SK-N-SH treated with all-trans-retinoic acid at 6 μM for 48 hours (cell line): ENCODE measurements around the gene BIRC5.
"Not testable (repeated sequence)": the region's sequence is repeated elsewhere in the genome, so short reads cannot be mapped to it uniquely, and the experiment has no call there.

Experiments
- ATAC-seq: fragments of 200-7000 bp; cut with Tn5 transposase; 3 replicates; pipeline ENCODE4 v1.9.1; 2020; ENCODE audit warnings: mild to moderate bottlenecking, moderate library complexity
- ARNTL ChIP-seq: fragments of 450-650 bp; formaldehyde crosslinking; IDR thresholded peaks from 2 replicates; pipeline ENCODE4 v1.5.0; 2020; ENCODE audit warnings: low read depth, mild to moderate bottlenecking, moderate library complexity, borderline replicate concordance
- BACH2 ChIP-seq: fragments of 250-450 bp; sonication (Bioruptor Pico); IDR thresholded peaks from 2 replicates; pipeline ENCODE4 v1.9.0; 2021; ENCODE audit warnings: mild to moderate bottlenecking, borderline replicate concordance
- CSDC2 ChIP-seq: fragments of 250-450 bp; sonication (Bioruptor Pico); IDR thresholded peaks from 2 replicates; pipeline ENCODE4 v1.5.0; 2020; ENCODE audit warnings: mild to moderate bottlenecking, moderate library complexity
- ESRRG ChIP-seq: fragments of 250-450 bp; sonication (Bioruptor Pico); IDR thresholded peaks from 2 replicates; pipeline ENCODE4 v1.6.1; 2021; ENCODE audit warnings: mild to moderate bottlenecking
- GLIS3 ChIP-seq: fragments of 250-450 bp; sonication (Bioruptor Pico); IDR thresholded peaks from 2 replicates; pipeline ENCODE4 v1.5.0; 2020; ENCODE audit warnings: mild to moderate bottlenecking, moderate library complexity
- OSR1 ChIP-seq: fragments of 250-450 bp; sonication (Bioruptor Pico); IDR thresholded peaks from 2 replicates; pipeline ENCODE4 v1.8.0; 2022; ENCODE audit warnings: moderate library complexity, mild to moderate bottlenecking, inconsistent platforms
- PPARA ChIP-seq: fragments of 250-450 bp; sonication (Bioruptor Pico); IDR thresholded peaks from 2 replicates; pipeline ENCODE4 v1.5.0; 2020; ENCODE audit warnings: mild to moderate bottlenecking, borderline replicate concordance
- RARB ChIP-seq: fragments of 250-450 bp; sonication (Bioruptor Pico); IDR thresholded peaks from 2 replicates; pipeline ENCODE4 v1.8.0; 2021; ENCODE audit warnings: mild to moderate bottlenecking, moderate library complexity
- SNAI2 ChIP-seq: fragments of 250-450 bp; sonication (Bioruptor Pico); IDR thresholded peaks from 2 replicates; pipeline ENCODE4 v1.5.0; 2020; ENCODE audit warnings: mild to moderate bottlenecking, moderate library complexity
- TCF4 ChIP-seq: fragments of 250-450 bp; sonication (Bioruptor Pico); IDR thresholded peaks from 2 replicates; pipeline ENCODE4 v1.8.0; 2021; ENCODE audit warnings: mild to moderate bottlenecking, moderate library complexity, borderline replicate concordance
- TOX ChIP-seq: fragments of 250-450 bp; sonication (Bioruptor Pico); IDR thresholded peaks from 2 replicates; pipeline ENCODE4 v1.8.0; 2021; ENCODE audit warnings: mild to moderate bottlenecking, moderate library complexity, borderline replicate concordance
- TSHZ2 ChIP-seq: fragments of 250-450 bp; sonication (Bioruptor Pico); IDR thresholded peaks from 2 replicates; pipeline ENCODE4 v1.5.0; 2020; ENCODE audit warnings: mild to moderate bottlenecking, moderate library complexity
- ZC3H10 ChIP-seq: fragments of 250-450 bp; sonication (Bioruptor Pico); IDR thresholded peaks from 2 replicates; pipeline ENCODE4 v1.5.1; 2021; ENCODE audit warnings: mild to moderate bottlenecking, moderate library complexity
- ZFP3 ChIP-seq: fragments of 250-450 bp; sonication (Bioruptor Pico); IDR thresholded peaks from 2 replicates; pipeline ENCODE4 v1.5.0; 2020; ENCODE audit warnings: mild to moderate bottlenecking, moderate library complexity
- ZFP30 ChIP-seq: fragments of 450-650 bp; formaldehyde crosslinking; IDR thresholded peaks from 2 replicates; pipeline ENCODE4 v1.5.0; 2022; ENCODE audit warnings: mild to moderate bottlenecking, moderate library complexity
- ZNF565 ChIP-seq: fragments of 450-650 bp; formaldehyde crosslinking; conservative IDR thresholded peaks from 2 replicates; pipeline ENCODE4 v1.5.0; 2020; ENCODE audit warnings: low read depth, mild to moderate bottlenecking, moderate library complexity
- ZNF70 ChIP-seq: fragments of 450-650 bp; formaldehyde crosslinking; IDR thresholded peaks from 2 replicates; pipeline ENCODE4 v1.5.0; 2020; ENCODE audit warnings: mild to moderate bottlenecking, moderate library complexity
- ZNF8 ChIP-seq: fragments of 450-650 bp; formaldehyde crosslinking; IDR thresholded peaks from 2 replicates; pipeline ENCODE4 v1.5.0; 2020; ENCODE audit warnings: mild to moderate bottlenecking, moderate library complexity
- TF ChIP-seq, protein P1 (sequence below): fragments of 250-450 bp; sonication (Bioruptor Pico); IDR thresholded peaks from 2 replicates; pipeline ENCODE4 v1.5.1; 2021; ENCODE audit warnings: mild to moderate bottlenecking, moderate library complexity
- TF ChIP-seq, protein P2 (sequence below): fragments of 250-450 bp; sonication (Bioruptor Pico); IDR thresholded peaks from 2 replicates; pipeline ENCODE4 v1.8.0; 2021; ENCODE audit warnings: low read depth, mild to moderate bottlenecking, moderate library complexity, borderline replicate concordance
- TF ChIP-seq, protein P3 (sequence below): fragments of 250-450 bp; sonication (Bioruptor Pico); IDR thresholded peaks from 2 replicates; pipeline ENCODE4 v1.5.1; 2020; ENCODE audit warnings: low read depth, mild to moderate bottlenecking, moderate library complexity

Gene BIRC5

GRCh38 chr17:78251773-78252103 is 37.7 kb downstream of the BIRC5 start (continued):
- TF ChIP-seq, protein P1, sequence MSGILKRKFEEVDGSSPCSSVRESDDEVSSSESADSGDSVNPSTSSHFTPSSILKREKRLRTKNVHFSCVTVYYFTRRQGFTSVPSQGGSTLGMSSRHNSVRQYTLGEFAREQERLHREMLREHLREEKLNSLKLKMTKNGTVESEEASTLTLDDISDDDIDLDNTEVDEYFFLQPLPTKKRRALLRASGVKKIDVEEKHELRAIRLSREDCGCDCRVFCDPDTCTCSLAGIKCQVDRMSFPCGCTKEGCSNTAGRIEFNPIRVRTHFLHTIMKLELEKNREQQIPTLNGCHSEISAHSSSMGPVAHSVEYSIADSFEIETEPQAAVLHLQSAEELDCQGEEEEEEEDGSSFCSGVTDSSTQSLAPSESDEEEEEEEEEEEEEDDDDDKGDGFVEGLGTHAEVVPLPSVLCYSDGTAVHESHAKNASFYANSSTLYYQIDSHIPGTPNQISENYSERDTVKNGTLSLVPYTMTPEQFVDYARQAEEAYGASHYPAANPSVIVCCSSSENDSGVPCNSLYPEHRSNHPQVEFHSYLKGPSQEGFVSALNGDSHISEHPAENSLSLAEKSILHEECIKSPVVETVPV (CRISPR knock-in tag) = no peak
- TF ChIP-seq BACH2 (no peak), ZFP30 (CRISPR knock-in tag) (no peak), ZNF565 (CRISPR knock-in tag) (no peak), TCF4 (CRISPR knock-in tag) (no peak), ZFP3 (CRISPR knock-in tag) (no peak), ZNF8 (CRISPR knock-in tag) (no peak), ZNF70 (CRISPR knock-in tag) (no peak), ARNTL (CRISPR knock-in tag) (no peak), GLIS3 (no peak)
- TF ChIP-seq, protein P2, sequence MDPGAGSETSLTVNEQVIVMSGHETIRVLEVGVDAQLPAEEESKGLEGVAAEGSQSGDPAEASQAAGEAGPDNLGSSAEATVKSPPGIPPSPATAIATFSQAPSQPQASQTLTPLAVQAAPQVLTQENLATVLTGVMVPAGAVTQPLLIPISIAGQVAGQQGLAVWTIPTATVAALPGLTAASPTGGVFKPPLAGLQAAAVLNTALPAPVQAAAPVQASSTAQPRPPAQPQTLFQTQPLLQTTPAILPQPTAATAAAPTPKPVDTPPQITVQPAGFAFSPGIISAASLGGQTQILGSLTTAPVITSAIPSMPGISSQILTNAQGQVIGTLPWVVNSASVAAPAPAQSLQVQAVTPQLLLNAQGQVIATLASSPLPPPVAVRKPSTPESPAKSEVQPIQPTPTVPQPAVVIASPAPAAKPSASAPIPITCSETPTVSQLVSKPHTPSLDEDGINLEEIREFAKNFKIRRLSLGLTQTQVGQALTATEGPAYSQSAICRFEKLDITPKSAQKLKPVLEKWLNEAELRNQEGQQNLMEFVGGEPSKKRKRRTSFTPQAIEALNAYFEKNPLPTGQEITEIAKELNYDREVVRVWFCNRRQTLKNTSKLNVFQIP (CRISPR knock-in tag) = no peak
- TF ChIP-seq, all 23 proteins: peak for 0

DNA sequence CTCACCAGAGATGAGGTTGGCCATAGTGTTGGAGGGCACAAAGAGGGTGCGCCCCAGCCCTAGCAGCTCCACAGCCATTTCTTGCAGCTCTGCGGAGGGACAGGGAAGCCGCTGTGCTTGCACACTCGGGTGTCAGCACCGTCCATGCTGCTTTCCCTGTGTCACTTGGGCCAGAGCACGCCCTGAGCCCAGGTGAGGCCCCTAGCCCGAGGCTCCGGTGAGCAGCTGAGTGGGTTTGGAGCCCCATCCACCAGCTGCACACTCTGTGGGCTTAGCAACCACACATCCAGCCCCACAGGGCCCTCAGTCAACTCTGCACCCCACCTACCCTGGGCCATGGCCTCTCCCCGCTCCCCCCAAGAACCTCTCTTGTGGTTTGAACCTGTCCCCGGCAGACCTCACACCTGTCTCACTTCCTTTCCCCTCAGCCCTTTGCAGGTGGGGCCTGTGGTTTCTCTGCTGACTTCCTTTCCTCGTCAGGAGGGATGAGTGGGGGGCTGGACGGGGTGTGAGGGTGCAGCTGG is 38.1 kb downstream of the BIRC5 start:
- no peak for ATAC-seq
- TF ChIP-seq PPARA (CRISPR knock-in tag) (no peak), BACH2 (no peak), ZC3H10 (CRISPR knock-in tag) (no peak), OSR1 (no peak), ESRRG (CRISPR knock-in tag) (no peak), ZNF70 (CRISPR knock-in tag) (no peak), RARB (CRISPR knock-in tag) (no peak), TOX (no peak), GLIS3 (no peak), ZNF565 (CRISPR knock-in tag) (no peak), ARNTL (CRISPR knock-in tag) (no peak), SNAI2 (CRISPR knock-in tag) (no peak), ZNF8 (CRISPR knock-in tag) (no peak), CSDC2 (CRISPR knock-in tag) (no peak), ZFP30 (CRISPR knock-in tag) (no peak), ZFP3 (CRISPR knock-in tag) (no peak)
- TF ChIP-seq, protein P2 (CRISPR knock-in tag) = no peak
- TF ChIP-seq, protein P1 (CRISPR knock-in tag) = no peak
- TF ChIP-seq, protein P3, sequence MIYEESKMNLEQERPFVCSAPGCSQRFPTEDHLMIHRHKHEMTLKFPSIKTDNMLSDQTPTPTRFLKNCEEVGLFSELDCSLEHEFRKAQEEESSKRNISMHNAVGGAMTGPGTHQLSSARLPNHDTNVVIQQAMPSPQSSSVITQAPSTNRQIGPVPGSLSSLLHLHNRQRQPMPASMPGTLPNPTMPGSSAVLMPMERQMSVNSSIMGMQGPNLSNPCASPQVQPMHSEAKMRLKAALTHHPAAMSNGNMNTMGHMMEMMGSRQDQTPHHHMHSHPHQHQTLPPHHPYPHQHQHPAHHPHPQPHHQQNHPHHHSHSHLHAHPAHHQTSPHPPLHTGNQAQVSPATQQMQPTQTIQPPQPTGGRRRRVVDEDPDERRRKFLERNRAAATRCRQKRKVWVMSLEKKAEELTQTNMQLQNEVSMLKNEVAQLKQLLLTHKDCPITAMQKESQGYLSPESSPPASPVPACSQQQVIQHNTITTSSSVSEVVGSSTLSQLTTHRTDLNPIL (CRISPR knock-in tag) = no peak

DNA sequence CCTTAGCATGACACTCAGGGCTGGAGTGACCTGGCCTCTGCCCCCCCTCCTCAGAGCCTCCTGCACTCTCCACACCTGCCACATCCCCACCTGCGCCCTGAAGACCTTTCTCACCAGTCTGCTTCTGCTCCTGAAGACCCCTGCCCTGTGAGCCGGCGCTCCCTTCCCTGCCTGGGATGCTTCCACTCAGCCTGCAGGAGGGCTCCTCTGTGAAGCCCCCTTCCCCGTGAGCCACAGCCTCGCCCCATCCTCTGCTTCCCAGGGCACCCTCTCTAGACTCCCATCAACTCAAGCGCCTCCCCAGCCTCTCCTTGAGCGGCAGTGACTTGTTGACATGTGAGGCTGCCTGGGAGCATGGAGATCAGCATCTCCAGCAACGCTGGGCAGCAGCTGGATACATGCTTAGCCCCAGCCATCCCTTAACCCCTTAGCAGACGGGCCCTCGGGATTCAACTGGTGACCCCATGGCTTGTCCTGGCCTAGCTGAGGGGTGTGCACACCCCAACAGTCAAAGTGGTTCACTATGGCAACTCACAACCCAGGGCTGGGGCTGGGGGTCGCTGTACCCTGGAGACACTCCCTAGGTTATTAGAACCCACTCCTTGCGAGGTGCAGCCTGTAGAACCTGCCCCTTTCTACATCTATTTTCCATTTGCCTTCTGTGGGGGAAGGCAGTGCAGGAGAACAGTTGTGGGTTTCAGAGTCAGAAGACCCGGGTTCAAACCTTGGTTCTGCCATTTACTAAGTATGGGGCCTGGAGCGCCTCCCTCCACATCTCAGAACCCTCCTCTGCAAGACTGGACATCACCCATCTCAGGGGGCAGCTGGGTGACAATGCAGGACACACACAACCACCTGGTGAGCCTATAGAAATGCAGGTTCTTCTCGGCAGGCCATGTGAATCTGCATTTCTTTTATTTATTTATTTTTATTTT is 38.9 kb downstream of the BIRC5 start:
- TF ChIP-seq ZFP3 (CRISPR knock-in tag) (no peak), SNAI2 (CRISPR knock-in tag) (no peak), TCF4 (CRISPR knock-in tag) (no peak), OSR1 (no peak), ZFP30 (CRISPR knock-in tag) (no peak), TSHZ2 (no peak), ZNF70 (CRISPR knock-in tag) (no peak), RARB (CRISPR knock-in tag) (no peak)
- TF ChIP-seq, protein P2 (CRISPR knock-in tag) = no peak
- no peak for ATAC-seq

DNA sequence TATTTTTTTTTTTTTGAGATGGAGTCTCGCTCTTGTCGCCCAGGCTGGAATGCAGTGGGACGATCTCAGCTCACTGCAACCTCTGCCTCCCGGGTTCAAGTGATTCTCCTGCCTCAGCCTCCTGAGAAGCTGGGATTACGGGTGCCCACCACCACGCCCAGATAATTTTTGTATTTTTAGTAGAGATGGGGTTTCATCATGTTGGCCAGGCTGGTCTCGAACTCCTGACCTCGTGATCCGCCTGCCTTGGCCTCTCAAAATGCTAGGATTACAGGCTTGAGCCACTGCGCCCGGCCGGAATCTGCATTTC is 39.5 kb downstream of the BIRC5 start:
- not testable (repeated sequence) for ATAC-seq
